ENCODE results near the gene NTN1.

NTN1 gene

DNA sequence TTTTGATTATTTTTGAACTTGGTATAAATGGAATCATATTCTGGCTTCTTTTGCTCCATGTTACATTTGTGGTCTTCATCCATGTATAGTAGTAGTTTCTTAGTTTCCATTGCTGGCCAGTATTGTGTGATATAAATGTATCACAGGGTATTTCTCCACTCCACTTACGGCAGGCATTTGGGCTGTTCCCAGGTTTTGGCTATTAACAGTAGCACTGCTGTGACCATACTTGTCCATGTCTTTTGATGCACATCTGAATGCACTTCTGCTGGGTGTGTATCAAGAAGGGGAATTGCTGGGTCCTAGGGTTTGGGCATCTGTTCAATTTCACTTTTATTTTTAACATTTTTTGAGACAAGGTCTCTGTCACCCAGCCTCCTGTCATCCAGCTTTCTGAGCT, 13.9 kb downstream of the NTN1 start:
- FAIRE-seq (no peak), DNase-seq (ENCODE audit: low spot score) (no peak)

DNA sequence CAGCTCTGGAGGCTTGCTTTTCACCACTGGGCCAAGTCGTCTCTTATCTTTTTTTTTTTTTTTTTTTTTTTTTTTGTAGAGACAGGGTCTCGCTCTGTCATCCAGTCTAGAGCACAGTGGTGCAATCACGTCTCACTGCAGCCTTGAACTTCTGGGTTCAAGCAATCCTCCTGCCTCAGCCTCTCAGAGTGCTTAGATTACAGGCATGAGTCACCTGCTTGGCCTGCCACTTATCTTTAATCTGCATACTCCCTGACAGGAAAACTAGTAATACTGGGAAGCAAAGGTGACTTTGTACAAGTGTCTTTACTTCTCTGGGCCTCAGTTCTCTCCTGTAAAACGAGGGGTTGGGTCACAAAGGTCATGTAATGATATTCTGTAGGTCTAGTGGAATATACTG, 15.0 kb downstream of the NTN1 start:
- DNase-seq (ENCODE audit: low spot score) (no peak), FAIRE-seq (no peak)

DNA sequence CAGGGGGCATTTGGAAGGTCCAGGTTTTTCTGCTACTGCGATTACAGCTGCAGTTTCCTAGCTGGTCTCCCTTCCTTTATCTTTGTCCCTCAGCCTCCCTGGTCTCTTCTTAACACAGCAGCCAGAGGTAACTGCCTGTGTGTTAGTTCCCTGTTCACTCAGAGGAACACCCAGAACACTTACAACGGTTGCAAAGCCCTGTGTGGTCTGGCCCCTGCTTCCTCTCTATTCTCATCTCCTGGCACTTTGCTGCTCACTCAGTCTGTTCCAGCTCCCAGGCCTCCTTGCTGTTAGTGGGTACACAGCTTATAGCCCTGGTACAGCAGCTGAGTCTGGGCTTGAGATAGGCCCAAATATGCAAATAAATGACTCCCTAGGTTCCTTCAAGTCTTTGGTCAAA, 16.4 kb downstream of the NTN1 start:
- FAIRE-seq (no peak), DNase-seq (ENCODE audit: low spot score) (no peak)

DNA sequence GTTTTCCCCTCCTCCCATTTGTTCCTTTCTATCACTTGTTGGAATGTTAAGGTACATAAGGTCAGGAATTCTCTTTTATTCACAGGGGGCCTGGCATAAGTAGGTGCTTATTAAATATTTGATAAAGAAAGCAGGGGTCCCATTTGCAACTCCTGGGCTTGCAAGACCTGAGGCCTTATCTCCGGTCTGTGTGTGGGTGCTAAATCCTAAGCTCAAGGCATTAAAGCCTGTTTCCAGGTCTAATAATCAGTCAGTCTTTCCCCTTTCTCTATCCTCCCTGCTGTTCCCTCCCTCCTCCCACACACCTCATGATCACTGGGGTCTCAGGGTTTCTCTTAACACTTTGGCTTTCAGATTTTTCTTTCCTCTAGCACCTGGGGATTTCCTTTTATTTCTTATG, 17.1 kb downstream of the NTN1 start:
- FAIRE-seq (no peak), DNase-seq (ENCODE audit: low spot score) (no peak)

DNA sequence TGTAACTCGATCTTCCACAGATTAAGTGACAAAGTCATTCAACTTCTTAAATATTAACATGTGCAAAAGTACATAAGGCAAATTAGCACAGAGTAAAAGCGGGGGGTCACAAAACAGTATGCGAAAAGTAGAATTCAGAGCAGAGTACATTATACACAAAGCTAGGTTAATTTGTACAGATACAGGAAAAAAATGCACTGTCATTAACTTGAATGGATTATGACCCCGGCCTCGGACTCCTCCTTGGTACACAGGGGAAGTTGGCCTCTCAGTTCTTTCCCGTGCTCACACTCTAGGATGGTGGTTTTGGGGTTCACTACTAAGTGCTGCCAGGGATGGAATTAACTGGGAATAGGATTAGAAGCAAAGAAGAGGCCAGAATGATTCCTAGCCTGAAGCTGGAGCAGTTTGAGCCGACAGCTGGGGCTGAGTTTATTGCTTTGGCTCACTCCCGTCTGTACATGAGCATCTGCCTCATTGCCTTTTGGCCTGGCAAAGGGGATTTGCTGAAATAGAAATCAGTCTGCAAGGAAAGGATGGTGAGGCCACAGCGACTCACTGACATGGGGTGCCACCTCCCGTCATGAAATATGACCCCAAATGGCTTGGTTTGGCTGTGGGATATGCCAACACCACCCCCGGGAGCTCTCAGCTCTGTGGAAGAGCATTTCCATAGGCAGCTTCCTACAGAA, 23.6 kb downstream of the NTN1 start:
- DNase-seq (ENCODE audit: low spot score) (no peak), FAIRE-seq (no peak)

DNA sequence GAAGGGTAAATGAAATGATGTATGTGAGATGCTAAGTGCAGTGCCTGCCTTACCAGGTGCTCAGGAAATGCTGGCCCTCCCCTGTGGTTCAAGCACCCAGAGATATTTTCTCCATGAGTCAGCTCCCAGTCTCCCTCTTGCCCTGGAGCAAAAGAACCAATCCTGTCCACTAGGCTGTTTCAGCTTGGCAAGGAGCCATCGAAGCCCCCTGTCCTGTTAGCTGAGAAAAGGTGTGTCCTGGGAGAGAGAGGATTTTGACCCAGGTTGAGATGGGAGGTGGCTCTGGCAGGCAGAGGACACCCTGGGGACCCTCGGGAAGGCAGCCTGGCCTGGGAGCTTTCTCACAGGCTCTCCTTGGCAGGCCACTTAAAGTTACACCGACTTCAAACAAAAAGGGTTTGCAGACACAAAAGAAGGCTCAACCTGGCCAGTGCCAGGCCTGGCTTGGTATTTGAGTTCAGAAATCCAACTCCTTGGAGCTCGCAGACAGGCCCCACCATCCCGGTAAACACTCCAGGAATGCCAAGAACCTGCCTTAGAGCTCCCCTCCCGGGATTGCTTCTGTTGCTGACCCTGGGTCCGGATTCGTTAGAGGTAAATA, 29.6 kb downstream of the NTN1 start:
- FAIRE-seq: no peak
- peak; percentile 43 for DNase-seq (ENCODE audit: low spot score)

DNA sequence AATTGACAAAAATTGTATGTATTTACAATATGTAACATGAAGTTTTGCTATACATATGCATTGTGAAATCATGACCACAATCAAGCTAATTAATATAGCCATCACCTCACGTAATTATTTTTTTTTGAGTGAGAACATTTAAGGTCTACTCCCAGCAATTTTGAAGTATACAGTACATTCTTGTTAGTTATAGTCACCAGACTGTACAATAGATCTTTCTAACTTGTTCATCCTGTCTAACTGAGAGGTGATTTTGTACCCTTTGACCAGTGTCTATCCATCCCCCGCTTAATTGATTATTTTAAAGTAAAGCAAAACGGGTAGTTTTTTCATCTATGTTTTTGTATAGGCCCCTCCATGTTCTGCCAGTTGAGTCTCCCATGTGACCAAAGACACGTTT, 30.3 kb downstream of the NTN1 start:
- DNase-seq (ENCODE audit: low spot score): no peak
- no peak for FAIRE-seq

DNA sequence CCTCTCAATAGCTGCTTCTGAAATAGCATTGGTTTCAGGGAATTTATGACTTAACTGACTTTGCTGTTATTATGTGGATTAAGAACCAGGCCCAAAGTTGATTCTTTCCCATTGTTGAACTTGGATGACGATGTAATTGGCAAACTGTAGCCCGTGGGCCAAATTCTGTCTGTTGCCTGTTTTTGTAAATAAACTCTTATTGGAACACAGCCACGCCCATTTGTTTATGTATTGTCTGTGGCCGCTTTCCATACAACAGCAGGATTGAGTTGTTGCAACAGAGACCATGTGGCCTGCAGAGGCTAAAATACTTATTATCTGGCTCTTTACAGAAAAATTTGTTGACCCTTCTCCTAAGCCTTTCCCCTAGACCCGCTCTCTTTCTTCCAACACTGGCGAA, 31.6 kb downstream of the NTN1 start:
- no peak for FAIRE-seq
- DNase-seq (ENCODE audit: low spot score): no peak

DNA sequence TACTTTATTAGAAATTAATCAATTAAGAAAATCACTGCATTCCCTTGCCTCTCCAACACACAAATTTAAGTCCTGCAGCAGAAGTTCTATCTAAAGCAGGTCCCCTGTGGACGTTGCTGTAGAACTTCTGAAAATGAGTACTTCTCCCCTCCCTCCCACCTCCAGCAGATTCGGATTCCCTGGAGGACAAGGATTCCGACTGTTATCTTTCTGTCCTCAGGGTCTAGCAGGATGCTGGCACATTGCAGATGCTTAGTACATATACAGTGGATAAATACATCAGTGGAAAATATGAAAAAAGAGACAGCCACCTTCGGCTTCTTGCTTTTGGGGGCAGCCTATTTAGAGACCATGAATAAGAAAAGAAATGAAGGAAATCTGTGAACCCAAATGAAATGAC, 32.1 kb downstream of the NTN1 start:
- FAIRE-seq: no peak

DNA sequence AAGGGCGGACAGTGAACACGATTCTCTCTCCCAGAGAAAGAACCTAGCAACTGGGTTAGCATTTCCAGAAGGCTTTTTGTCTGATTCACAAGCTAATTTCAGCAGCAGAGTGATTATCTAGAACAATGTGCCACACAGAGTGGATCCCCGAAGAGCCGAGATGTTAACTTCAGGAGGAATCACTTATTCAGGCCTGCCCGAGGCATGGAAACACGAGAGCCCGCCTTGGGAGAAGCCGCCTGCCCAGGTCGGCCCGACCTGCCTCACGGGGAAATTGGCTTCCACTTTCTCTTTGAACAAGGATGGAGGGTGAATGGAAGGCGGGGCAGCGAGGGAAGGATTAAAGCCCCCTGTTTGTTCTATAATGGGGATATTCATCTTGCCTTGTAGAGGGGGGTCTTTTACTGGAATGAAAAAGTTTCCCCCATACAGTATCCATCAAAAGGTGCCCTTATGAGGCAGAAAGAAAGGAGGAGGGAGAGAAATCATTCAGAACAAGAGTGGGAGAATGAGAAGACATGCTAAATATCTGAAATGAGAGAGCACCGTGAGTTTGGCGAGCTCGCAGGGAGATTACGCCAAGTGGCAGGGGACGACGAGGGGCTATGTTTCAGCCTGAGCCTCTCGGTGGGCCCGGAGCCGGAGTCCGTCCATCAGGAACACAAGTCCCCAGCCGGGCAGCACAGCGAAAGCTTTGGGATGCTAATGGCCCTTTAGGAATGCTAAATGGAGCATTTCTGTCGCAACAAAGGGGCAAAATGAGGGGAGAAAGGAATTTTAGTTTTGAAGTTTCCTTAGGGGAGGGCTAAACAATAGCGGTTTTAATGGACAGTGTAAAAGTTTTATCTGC, 33.0 kb downstream of the NTN1 start:
- DNase-seq (ENCODE audit: low spot score) (no peak), FAIRE-seq (no peak)

More for the DNA sequence above, 32.1 kb downstream of the NTN1 start:
- DNase-seq (ENCODE audit: low spot score): no peak

DNA sequence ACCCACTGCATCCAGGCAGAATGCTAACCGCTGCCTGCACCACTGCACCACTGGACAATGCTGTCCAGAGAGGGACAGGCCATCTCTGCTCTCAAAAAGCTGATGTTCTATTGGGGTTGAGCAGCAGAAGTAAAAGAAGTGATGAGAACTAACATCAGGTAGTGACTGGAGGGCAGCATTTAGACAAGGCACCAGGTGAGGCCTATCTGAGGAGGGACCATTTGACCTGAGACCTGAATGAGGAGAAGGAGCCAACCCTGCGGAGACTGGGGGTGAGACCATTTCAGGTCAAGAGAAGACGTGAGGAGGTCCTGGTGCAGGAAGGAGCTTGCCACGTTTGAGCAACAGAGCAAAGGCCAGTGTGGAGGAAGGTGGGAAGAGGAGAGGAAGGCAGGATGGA, 34.0 kb downstream of the NTN1 start:
- FAIRE-seq (no peak), DNase-seq (ENCODE audit: low spot score) (no peak)

DNA sequence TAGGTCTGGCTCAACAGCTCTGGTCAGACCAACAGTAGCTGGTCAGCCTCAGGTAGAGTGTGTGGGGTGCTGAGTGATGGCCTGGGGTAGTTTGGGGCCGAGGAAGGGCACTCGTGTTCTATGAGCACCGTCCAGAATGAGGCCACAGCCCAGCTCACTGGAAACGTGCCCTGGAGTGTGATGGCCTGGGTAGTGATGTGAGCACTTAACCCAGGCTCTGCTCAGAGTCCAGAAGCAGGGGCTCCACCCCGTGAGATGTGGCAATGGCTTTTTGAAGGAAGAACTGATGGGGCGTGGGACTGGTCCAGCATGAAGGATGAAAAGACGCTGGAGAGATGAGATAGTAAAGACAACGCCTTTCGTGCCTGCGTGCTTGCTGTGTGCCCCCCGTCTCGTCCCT, 35.3 kb downstream of the NTN1 start:
- DNase-seq (ENCODE audit: low spot score): no peak
- no peak for FAIRE-seq

DNA sequence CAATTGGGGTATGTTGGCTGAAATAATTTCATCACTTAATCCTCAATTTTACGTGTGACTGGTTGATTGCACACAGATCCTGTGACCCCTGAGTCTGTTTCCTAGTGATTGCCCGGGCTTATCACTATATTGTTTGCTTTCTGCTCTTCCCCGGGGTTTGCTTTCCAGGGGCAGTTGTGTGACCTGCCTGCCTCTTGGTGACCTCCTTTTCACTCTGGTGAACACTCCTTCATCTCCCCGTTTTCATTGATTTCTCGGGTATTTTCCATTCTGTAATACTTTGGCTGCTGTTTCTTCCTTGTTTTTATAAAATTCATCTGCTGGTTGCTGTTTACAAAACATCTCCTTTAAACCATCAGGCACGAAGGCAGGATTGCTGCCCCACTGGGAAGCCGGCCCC, 36.0 kb downstream of the NTN1 start:
- no peak for DNase-seq (ENCODE audit: low spot score)
- FAIRE-seq: no peak

DNA sequence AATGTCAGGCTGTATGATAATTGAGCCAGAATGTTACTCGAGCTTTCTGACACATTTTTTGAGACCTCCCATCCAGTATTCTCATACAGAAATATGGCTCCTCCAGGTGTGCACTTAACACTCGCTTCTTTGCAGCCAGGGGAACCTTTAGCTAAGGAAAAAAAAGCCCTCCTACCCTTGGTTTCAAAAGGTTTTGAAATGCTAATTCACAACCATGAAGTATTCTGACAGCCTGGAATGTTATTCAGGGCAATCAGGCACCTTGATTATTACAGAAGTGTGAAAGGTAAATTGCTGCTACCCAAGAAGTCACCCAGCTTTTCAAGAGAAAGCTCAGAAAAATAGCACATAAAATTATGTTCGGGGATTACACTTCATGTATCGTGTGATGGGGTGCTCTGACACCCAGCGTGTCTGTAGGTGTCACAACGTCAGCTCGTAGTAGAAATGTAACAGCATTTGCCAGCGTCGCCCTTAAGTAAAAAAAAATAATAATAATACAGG, 41.1 kb downstream of the NTN1 start:
- no peak for FAIRE-seq
- no peak for DNase-seq (ENCODE audit: low spot score)

DNA sequence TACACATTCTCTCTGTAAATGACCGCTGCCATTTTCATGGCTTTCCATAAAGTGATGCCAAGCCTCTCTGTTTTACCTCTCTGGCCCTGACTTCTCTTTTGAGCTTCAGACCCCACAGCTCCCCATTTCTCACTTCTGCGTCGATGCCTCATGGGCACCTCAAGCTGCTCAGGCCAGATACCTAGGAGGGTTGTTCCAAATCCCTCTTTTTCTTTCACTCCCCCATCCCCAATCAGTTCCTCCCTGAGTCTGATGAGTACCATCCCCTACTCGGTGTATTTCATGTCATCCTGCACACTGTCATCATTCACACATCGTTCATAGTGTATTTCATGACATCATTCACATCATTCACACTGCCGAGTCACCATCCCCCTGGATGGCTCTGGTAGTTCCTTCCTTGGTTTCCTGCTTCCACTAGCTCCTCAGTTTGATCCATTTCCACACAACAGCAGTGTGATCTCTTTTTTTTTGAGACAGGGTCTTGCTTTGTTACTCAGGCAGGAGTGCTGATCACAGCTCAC, 43.1 kb downstream of the NTN1 start:
- FAIRE-seq: no peak
- no peak for DNase-seq (ENCODE audit: low spot score)

DNA sequence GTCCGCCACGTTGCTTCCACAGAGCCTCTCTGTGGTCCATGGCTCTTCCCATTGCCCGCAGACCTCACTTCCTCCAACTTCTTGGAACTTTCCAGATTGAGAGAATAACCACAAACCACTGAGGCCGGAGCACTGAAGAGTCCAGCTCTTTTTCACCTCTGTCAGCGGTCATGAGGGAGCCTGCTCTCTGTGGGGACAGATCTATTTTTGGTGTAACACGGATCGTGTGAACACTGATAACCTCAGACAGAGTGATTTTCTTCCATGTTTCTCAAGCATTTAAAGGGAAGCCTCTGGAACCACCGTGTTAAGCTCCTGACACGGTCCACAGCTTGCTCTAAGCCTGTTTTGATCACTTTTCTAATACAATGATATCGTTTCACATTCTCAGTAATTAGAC, 49.7 kb downstream of the NTN1 start:
- no peak for FAIRE-seq
- DNase-seq (ENCODE audit: low spot score): no peak

DNA sequence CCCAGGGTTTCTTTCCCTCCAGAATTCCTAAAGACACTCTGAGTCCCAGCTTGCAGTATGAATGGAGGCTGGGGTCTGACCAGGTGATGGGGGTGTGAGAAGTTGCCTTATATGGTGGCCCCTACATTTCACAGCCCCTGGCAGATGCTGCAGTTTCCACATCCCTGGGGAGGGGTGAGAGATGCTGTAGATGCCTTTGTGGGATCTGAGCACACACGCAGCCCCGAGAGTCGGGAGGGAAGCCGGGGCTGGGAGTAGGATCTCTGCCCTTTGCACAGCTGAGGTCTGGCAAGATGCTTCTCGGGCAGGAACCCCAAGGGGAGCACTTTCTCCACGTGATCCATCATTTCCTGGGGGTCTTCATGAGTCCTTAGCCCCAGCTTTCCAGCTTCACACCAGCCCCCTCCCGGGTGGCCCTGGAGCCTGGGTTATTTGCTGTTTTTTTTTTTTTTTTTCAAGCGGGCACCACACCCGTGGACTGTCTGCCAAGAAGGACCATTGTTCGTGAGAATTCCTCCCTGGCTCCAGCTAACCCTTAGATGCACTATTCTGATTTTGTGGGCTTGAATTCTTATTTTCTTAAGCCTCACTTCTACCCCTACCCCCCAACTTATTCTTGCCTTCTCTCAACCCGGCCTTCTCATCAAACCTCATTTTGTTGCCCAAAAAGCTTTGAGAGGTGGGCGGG, 50.6 kb downstream of the NTN1 start:
- FAIRE-seq: no peak
- no peak for DNase-seq (ENCODE audit: low spot score)

DNA sequence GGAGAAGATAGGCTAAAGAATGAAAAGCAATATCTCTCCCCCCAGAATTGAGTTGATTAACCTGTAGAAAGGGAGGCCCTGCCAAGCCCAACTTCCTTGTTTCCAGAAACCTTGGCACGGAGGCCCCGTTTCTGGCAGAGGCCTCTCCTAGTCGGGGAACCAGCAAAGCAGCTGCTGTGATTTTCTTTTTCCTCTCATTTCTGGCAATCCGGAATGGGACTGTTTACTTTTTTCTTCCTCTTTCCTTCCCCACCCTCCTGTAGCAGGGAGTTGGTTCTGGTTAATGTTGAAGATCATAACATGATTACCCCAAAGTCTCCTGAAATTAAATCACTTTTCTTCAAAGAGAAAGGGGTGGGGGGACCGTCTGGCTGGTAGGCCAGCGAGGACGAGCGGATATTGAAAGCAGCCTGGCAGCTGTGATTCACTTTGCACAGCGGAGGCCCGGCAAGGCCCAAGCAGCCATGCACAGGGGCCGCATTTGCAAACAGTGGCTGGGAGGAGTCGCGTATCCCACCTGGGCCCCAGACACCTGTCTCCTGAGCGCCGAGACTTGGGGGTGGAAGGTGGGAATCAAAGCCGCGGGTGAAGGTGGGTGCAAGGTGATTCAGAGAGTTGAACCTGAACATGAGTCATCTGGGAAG, 51.5 kb downstream of the NTN1 start:
- no peak for DNase-seq (ENCODE audit: low spot score)
- no peak for FAIRE-seq

DNA sequence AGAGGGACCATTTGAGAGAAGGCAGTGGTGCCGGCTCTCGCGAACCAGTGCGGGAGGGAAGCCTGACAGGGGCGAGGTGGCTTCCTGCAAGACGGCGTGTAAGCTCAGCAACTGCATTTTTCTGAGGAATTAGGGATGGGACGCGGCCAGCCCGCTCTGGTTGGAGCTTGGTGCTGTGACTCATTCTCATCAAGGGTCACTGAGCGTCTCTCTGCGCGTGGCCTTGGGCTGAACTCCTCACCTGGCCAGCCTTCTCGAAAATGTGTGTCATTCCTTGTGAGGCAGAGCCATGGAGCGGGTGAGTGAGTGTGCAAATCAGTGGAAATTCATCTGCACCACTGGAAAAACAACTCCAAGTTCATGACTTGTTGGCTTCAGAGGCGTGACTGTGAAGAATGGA, 52.8 kb downstream of the NTN1 start:
- DNase-seq (ENCODE audit: low spot score) (peak; percentile 8), FAIRE-seq (no peak)

DNA sequence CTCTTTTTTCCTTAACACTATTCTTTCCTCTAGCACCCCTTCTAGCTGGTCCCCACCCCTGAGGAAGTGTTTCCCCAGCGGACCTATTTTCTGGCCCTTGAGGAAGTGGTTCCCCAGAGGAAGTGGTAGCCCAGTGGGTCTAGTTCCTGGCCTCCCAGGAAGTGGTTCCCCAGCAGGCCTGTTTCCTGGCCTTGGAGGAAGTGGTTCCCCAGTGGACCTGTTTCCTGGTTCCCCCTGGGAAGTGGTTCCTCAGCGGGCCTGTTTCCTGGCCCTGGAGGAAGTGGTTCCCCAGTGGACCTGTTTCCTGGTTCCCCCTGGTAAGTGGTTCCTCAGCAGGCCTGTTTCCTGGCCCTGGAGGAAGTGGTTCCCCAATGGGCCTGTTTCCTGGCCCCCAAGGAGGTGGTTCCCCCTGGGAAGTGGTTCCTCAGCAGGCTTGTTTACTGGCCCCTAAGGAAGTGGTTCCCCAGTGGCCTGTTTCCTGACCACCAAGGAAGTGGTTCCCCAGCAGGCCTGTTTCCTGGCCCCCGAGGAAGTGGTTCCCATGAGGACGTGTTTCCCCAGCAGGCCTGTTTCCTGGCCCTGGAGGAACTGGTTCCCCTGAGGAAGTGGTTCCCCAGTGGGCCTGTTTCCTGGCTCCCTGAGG, 58.3 kb downstream of the NTN1 start:
- FAIRE-seq: no peak

More for the DNA sequence above, 58.3 kb downstream of the NTN1 start:
- no peak for DNase-seq (ENCODE audit: low spot score)
